ENCODE results near the gene OLA1. TPM values are rescaled to one million over a fixed set of nuclear protein-coding genes. Genes with fewer than 3 reads are reported as not detected.

The OLA1 gene
- total and polyA plus RNA-seq, 9 of the 15 experiments (the other 6 are each of a cell fraction or from before 2014, with no cell fraction given), result 208 to 353 (median 225) TPM

DNA sequence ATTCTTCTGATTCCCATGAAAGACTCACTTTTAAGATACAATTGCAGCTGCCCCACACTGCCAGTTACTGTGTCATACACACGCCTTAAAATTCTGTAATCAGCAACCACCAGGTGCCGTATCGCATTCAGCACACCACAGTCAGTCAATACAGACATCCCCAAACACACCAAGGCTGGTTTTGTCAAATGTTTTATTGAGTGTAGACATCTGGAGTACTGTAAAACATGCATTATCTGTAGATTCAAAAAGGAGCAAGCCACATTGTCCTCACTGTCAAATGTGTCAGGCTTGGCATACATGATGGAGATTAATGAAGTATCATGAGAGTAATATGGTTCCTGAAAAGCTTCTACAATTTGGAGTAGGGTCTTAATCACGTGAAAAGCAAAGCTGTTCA lies 173.5 kb downstream of the OLA1 start (continued):
- no peak for TF ChIP-seq ZSCAN29 (IDR thresholded peaks at IDR 0.05)
- TF ChIP-seq BCOR (IDR thresholded peaks at IDR 0.05), result peak; percentile 69
- TF ChIP-seq TAF1 (IDR thresholded peaks at IDR 0.05; ENCODE audit: control insufficient read depth, extremely low read depth, insufficient read depth, low read length, severe bottlenecking), result peak; percentile 42
- TF ChIP-seq ZNF584 (CRISPR knock-in tag; IDR thresholded peaks at IDR 0.05; ENCODE audit: low read depth), result 0 out of 2 replicates have a peak, but pooled peaks have one; percentile 43
- TF ChIP-seq, protein P1, sequence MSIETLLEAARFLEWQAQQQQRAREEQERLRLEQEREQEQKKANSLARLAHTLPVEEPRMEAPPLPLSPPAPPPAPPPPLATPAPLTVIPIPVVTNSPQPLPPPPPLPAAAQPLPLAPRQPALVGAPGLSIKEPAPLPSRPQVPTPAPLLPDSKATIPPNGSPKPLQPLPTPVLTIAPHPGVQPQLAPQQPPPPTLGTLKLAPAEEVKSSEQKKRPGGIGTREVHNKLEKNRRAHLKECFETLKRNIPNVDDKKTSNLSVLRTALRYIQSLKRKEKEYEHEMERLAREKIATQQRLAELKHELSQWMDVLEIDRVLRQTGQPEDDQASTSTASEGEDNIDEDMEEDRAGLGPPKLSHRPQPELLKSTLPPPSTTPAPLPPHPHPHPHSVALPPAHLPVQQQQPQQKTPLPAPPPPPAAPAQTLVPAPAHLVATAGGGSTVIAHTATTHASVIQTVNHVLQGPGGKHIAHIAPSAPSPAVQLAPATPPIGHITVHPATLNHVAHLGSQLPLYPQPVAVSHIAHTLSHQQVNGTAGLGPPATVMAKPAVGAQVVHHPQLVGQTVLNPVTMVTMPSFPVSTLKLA (conservative IDR thresholded peaks at IDR 0.05), result peak; percentile 43 to 78; a peak in 2 of 4 replicates
- TF ChIP-seq KHSRP (IDR thresholded peaks at IDR 0.05), result peak; percentile 55; the same call in 1 of the 2 replicates
- no peak for TF ChIP-seq SIN3A (IDR thresholded peaks at IDR 0.05; ENCODE audit: borderline replicate concordance in 2 of 2, control insufficient read depth in 1 of 2, low read depth in 2 of 2, low read length in 2 of 2)
- peak; percentile 98 for TF ChIP-seq TAL1 (IDR thresholded peaks at IDR 0.05)
- peak; percentile 94 for TF ChIP-seq TCF3 (CRISPR knock-in tag; IDR thresholded peaks at IDR 0.05)
- no peak for TF ChIP-seq RBBP5 (IDR thresholded peaks at IDR 0.05; ENCODE audit: borderline replicate concordance, insufficient read depth, low read length, poor library complexity, severe bottlenecking)
- TF ChIP-seq DPF2 (IDR thresholded peaks at IDR 0.05), result peak; percentile 95
- no peak for TF ChIP-seq ZNF134 (CRISPR knock-in tag; conservative IDR thresholded peaks at IDR 0.05)
- no peak for TF ChIP-seq ZC3H8 (IDR thresholded peaks at IDR 0.05)
- no peak for TF ChIP-seq ATF1 (CRISPR knock-in tag; IDR thresholded peaks at IDR 0.05)
- peak; percentile 62 for TF ChIP-seq ATF1 (tag; IDR thresholded peaks at IDR 0.05)
- no peak for TF ChIP-seq RBFOX2 (IDR thresholded peaks at IDR 0.05; ENCODE audit: low read depth, low read length)
- peak; percentile 22; the same call in 1 of the 2 replicates for TF ChIP-seq ZNF274 (IDR thresholded peaks at IDR 0.05; ENCODE audit: borderline replicate concordance, low read depth, low read length)
- TF ChIP-seq, protein P2, sequence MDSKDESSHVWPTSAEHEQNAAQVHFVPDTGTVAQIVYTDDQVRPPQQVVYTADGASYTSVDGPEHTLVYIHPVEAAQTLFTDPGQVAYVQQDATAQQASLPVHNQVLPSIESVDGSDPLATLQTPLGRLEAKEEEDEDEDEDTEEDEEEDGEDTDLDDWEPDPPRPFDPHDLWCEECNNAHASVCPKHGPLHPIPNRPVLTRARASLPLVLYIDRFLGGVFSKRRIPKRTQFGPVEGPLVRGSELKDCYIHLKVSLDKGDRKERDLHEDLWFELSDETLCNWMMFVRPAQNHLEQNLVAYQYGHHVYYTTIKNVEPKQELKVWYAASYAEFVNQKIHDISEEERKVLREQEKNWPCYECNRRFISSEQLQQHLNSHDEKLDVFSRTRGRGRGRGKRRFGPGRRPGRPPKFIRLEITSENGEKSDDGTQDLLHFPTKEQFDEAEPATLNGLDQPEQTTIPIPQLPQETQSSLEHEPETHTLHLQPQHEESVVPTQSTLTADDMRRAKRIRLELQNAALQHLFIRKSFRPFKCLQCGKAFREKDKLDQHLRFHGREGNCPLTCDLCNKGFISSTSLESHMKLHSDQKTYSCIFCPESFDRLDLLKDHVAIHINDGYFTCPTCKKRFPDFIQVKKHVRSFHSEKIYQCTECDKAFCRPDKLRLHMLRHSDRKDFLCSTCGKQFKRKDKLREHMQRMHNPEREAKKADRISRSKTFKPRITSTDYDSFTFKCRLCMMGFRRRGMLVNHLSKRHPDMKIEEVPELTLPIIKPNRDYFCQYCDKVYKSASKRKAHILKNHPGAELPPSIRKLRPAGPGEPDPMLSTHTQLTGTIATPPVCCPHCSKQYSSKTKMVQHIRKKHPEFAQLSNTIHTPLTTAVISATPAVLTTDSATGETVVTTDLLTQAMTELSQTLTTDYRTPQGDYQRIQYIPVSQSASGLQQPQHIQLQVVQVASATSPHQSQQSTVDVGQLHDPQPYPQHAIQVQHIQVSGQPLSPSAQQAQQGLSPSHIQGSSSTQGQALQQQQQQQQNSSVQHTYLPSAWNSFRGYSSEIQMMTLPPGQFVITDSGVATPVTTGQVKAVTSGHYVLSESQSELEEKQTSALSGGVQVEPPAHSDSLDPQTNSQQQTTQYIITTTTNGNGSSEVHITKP (IDR thresholded peaks at IDR 0.05; ENCODE audit: partially characterized antibody), result peak; percentile 14
- peak; percentile 92 for TF ChIP-seq KLF16 (IDR thresholded peaks at IDR 0.05)
- no peak for TF ChIP-seq FUS (optimal IDR thresholded peaks at IDR 0.05; ENCODE audit: low read depth, low read length)
- TF ChIP-seq, protein P3, sequence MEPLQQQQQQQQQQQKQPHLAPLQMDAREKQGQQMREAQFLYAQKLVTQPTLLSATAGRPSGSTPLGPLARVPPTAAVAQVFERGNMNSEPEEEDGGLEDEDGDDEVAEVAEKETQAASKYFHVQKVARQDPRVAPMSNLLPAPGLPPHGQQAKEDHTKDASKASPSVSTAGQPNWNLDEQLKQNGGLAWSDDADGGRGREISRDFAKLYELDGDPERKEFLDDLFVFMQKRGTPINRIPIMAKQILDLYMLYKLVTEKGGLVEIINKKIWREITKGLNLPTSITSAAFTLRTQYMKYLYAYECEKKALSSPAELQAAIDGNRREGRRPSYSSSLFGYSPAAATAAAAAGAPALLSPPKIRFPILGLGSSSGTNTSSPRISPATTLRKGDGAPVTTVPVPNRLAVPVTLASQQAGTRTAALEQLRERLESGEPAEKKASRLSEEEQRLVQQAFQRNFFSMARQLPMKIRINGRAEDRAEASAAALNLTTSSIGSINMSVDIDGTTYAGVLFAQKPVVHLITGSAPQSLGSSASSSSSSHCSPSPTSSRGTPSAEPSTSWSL (CRISPR knock-in tag; IDR thresholded peaks at IDR 0.05; ENCODE audit: borderline replicate concordance), result no peak
- TF ChIP-seq GATA2 (CRISPR knock-in tag; IDR thresholded peaks at IDR 0.05), result peak; percentile 83
- TF ChIP-seq ZNF589 (CRISPR knock-in tag; IDR thresholded peaks at IDR 0.05; ENCODE audit: low read depth), result peak; percentile 89

Data from K562 (cell line).